Fibroblast of pulmonary artery (primary cell): ENCODE measurements around the gene IL6R.

ENCODE experiments used
- DNase-seq: peaks from one replicate; pipeline ENCODE4 v3.0.0-alpha.2; 2010; ENCODE audit warnings: low read depth
- H3K4me3 ChIP-seq: replicated peaks from 2 replicates; pipeline ENCODE4 v1.5.1; 2011; ENCODE audit warnings: low read depth, mild to moderate bottlenecking, control low read depth, low read length, moderate library complexity
- TF ChIP-seq, protein P1 (sequence below): IDR thresholded peaks from 2 replicates; pipeline ENCODE4 v1.5.1; 2011; ENCODE audit warnings: mild to moderate bottlenecking, control low read depth, low read length, inconsistent platforms; ENCODE audit errors: missing control alignments

IL6R gene

DNA sequence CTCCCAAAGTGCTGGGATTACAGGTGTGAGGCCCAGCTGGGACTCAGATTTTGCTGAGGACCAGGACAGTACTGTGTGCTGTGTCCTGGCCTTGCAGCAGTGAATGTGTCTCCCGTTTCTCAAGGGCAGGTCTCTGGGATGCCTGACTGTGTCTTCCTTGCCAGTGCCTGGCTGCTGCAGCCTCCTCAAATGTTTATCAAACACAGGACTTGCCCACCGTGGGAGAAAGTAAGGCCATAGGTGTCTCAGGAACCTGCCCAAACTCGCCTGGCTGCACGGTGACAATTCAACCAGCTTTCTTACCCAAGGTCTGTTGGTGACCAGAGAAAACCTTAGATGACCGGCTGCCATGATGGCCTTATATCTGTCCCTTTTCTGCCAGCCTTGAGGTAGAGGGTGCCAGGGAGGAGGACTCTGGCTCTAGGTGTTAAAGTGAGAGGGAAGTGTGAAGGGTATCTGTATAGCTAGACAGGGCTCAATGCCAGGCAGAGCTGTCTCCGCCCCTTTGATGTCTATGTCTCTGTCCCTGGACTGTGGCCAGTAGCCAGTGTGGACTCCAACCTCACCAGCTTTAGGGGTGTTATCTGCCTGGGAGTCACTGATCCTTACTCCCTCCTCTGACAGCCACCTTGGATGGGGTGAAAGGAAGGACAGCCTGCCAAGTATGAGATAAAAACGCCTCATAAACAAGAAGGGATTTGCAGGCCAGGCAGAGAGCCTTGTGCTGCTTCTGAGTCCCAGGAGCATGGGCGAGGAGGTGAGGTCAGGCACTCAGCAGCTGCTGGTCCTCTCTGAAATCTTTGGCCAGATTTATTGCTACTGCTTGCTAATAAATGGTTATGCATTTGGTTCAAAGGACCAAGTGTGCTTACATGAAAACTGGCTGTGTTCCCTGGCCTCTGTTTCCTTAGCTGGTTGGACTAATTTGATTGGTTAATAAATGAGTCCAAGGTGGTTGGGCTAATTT is 22.3 kb downstream of the IL6R start:
- H3K4me3 ChIP-seq, result no peak overlapping the region
- peak; percentile 73 for DNase-seq

DNA sequence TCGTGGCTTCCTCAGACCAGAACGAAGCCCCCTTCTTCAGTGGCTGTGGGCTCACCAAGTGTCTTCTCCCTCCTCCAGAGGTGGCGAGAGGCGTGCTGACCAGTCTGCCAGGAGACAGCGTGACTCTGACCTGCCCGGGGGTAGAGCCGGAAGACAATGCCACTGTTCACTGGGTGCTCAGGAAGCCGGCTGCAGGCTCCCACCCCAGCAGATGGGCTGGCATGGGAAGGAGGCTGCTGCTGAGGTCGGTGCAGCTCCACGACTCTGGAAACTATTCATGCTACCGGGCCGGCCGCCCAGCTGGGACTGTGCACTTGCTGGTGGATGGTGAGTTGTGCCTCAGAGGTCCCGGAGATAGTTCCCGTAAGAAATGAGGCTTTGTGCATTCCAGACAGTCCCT is 24.0 kb downstream of the IL6R start:
- DNase-seq, result no peak
- TF ChIP-seq, protein P1, sequence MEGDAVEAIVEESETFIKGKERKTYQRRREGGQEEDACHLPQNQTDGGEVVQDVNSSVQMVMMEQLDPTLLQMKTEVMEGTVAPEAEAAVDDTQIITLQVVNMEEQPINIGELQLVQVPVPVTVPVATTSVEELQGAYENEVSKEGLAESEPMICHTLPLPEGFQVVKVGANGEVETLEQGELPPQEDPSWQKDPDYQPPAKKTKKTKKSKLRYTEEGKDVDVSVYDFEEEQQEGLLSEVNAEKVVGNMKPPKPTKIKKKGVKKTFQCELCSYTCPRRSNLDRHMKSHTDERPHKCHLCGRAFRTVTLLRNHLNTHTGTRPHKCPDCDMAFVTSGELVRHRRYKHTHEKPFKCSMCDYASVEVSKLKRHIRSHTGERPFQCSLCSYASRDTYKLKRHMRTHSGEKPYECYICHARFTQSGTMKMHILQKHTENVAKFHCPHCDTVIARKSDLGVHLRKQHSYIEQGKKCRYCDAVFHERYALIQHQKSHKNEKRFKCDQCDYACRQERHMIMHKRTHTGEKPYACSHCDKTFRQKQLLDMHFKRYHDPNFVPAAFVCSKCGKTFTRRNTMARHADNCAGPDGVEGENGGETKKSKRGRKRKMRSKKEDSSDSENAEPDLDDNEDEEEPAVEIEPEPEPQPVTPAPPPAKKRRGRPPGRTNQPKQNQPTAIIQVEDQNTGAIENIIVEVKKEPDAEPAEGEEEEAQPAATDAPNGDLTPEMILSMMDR, result no peak
- H3K4me3 ChIP-seq, result no peak overlapping the region

More for the DNA sequence above, 22.3 kb downstream of the IL6R start:
- TF ChIP-seq, protein P1, result no peak

DNA sequence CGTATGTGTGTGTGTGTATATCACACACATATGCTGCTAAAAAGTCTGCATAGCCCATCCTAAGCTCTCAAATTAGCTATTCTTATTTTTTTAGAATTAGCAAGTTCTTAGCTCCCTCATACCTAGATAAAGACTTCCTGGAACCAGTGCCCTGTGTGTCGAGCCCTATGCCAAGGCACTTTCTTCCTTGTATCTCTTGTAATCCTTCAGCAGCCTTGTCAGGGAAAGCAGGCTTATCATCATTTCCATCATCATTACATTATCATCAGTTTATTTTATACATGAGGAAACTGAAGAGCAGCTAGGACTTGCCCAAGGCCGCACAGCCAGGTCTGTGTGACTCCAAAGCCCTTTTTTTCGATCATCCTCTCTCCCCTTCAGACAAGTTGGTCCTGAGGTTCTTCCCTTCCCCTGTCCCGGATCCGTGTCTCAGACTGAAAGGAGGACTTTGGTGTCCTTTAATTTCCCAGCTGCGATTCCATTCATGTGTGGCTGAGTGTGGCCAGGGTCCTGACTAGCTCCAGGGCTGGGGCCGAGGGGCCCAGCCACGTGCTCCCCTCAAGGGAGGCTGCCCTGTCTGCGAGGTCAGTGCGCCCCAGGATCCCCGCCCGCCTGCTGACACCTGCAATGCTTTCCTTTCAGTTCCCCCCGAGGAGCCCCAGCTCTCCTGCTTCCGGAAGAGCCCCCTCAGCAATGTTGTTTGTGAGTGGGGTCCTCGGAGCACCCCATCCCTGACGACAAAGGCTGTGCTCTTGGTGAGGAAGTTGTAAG is 24.9 kb downstream of the IL6R start:
- no peak overlapping the region for H3K4me3 ChIP-seq
- TF ChIP-seq, protein P1, result no peak
- no peak for DNase-seq

DNA sequence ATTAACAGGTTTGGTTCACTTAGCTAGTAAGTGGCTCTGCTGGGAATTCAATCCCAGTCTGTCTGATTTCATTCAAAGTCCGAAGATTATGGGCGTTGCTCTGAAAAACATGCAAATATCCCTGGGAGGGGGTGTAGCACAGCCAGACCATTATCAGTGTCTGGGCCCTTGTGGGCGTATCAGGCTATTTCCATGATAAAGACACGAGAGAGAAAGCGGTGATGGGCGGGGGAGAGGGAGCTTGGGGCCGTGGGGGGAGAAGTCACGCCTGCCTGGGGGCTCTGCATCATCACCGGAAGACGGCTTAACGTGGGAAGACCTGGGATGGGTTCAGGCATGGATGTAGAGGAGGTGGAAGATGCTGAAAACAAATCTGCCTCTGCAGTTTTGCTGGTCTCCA is 25.8 kb downstream of the IL6R start:
- TF ChIP-seq, protein P1, result no peak
- peak; percentile 51 for DNase-seq
- H3K4me3 ChIP-seq, result no peak overlapping the region

DNA sequence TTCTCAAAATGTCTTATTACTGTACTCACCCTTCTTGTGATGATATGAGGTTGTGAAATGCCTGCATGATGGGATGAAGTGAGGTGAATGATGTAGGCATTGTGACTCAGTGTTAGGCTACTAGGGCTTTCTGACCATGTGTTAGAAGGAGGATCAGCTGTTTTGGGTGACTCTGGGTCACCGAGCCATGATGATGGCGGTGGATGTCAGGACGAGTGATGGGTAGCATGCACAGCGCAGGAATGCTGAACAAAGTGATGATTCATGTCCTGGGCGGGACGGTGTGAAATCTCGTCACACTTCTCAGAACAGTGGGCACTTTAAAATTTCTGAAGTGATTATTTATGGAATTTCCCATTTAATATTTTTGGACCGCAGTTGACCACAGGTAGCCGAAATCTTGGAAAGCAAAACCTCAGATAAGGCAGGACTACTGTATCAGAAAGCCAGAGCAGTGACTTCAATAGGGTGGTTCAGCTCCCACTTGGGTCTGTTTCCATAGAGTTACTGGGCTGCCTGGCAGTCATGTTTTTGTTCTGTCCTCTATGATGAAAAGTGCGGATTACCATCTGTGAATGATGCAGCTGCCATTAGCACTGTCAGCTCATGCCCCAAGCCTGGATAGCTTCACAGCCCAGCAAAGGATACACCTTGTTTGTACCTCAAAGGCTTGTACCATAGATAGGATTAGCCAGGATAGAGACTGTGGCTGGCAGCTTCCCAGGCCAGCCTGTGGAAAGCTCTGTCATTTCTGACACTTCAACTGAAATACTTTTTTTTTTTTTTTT is 26.6 kb downstream of the IL6R start:
- peak; percentile 96 for DNase-seq
- H3K4me3 ChIP-seq, result no peak overlapping the region
- TF ChIP-seq, protein P1, result no peak

DNA sequence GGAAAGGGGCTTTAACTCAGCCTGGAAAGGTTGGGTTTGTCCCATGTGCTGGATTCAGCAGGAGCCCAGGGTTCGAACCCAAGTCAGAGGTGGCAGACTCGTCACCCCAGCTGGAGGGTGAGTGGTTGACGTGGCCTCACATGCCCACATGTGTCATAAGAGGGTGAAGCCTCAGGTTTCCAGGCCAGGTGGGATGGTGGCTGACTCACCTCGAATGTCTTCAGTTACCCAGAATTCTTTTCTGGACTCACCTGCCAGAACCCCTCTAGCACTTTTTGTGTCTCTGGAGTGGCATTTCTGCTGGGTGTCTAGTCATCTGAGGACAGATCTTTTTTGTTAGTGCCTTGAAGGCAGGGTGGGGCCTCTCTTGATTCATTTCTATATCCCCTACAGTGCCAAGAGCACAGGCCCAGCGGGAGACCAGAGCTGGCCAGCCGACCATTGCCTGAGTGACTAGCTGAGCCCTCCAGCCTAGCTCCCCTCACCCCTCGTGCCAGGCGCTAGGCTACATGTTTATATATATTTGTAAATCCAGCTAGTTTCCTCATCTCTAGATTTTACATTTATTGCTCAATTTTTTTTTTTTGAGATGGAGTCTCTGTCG is 28.1 kb downstream of the IL6R start:
- H3K4me3 ChIP-seq, result no peak overlapping the region
- TF ChIP-seq, protein P1, result no peak
- no peak for DNase-seq
